ENCODE results near the gene SORBS1.

The SORBS1 gene

GRCh38 chr10:95539560-95540284 lies 21.4 kb downstream of the SORBS1 start:
- Mint-ChIP-seq H3K4me1 (ENCODE audit: low read depth) (no peaks in the 10 kb centered on the region), H3K27ac (no peak overlapping the region), H3K27me3 (no peaks in the 10 kb centered on the region), H3K9me3 (no peaks in the 10 kb centered on the region), H3K36me3 (ENCODE audit: low read depth) (no peaks in the 10 kb centered on the region), H3K4me3 (no peak overlapping the region)
- DNase-seq, result no peak

- H3K9me3 Mint-ChIP-seq, result no peaks in the 10 kb centered on the region
- no peaks in the 10 kb centered on the region for H3K27me3 Mint-ChIP-seq
- no peaks in the 10 kb centered on the region for H3K4me1 Mint-ChIP-seq (ENCODE audit: low read depth)
- H3K36me3 Mint-ChIP-seq (ENCODE audit: low read depth), result no peaks in the 10 kb centered on the region
- no peak overlapping the region for H3K27ac Mint-ChIP-seq
- H3K4me3 Mint-ChIP-seq, result no peak overlapping the region
- DNase-seq, result no peak
These were observed 22.8 kb downstream of the SORBS1 start for GRCh38 chr10:95538412-95538811.

- no peak overlapping the region for H3K27ac Mint-ChIP-seq
- no peaks in the 10 kb centered on the region for H3K4me1 Mint-ChIP-seq (ENCODE audit: low read depth)
- no peaks in the 10 kb centered on the region for H3K9me3 Mint-ChIP-seq
- no peak overlapping the region for H3K4me3 Mint-ChIP-seq
- H3K27me3 Mint-ChIP-seq, result no peaks in the 10 kb centered on the region
- no peaks in the 10 kb centered on the region for H3K36me3 Mint-ChIP-seq (ENCODE audit: low read depth)
- no peak for DNase-seq
These were observed 23.6 kb downstream of the SORBS1 start for GRCh38 chr10:95537542-95537927.

GRCh38 chr10:95536894-95537541 lies 24.2 kb downstream of the SORBS1 start:
- Mint-ChIP-seq H3K36me3 (ENCODE audit: low read depth) (no peaks in the 10 kb centered on the region), H3K9me3 (no peaks in the 10 kb centered on the region), H3K27ac (no peak overlapping the region), H3K27me3 (no peaks in the 10 kb centered on the region), H3K4me1 (ENCODE audit: low read depth) (no peaks in the 10 kb centered on the region), H3K4me3 (no peak overlapping the region)
- DNase-seq, result no peak

GRCh38 chr10:95536017-95536416 lies 25.2 kb downstream of the SORBS1 start:
- H3K4me1 Mint-ChIP-seq (ENCODE audit: low read depth), result no peaks in the 10 kb centered on the region
- H3K9me3 Mint-ChIP-seq, result no peaks in the 10 kb centered on the region
- H3K27ac Mint-ChIP-seq, result no peak overlapping the region
- H3K27me3 Mint-ChIP-seq, result no peaks in the 10 kb centered on the region
- no peaks in the 10 kb centered on the region for H3K36me3 Mint-ChIP-seq (ENCODE audit: low read depth)
- DNase-seq, result no peak
- no peak overlapping the region for H3K4me3 Mint-ChIP-seq

- Mint-ChIP-seq H3K27ac (no peak overlapping the region), H3K36me3 (ENCODE audit: low read depth) (no peaks in the 10 kb centered on the region), H3K9me3 (no peaks in the 10 kb centered on the region), H3K4me3 (no peak overlapping the region), H3K27me3 (peaks cover 2% of the 10 kb centered on the region), H3K4me1 (ENCODE audit: low read depth) (no peaks in the 10 kb centered on the region)
- DNase-seq, result no peak
These were observed 25.6 kb downstream of the SORBS1 start for GRCh38 chr10:95535526-95535925.

GRCh38 chr10:95533590-95533989 lies 27.6 kb downstream of the SORBS1 start:
- Mint-ChIP-seq H3K27ac (no peak overlapping the region), H3K4me1 (ENCODE audit: low read depth) (peaks cover 7% of the 10 kb centered on the region), H3K36me3 (ENCODE audit: low read depth) (no peaks in the 10 kb centered on the region), H3K27me3 (peaks cover 7% of the 10 kb centered on the region), H3K4me3 (no peak overlapping the region), H3K9me3 (no peaks in the 10 kb centered on the region)
- DNase-seq, result no peak

GRCh38 chr10:95532536-95532935 lies 28.6 kb downstream of the SORBS1 start:
- Mint-ChIP-seq H3K4me1 (ENCODE audit: low read depth) (peaks cover 7% of the 10 kb centered on the region), H3K36me3 (ENCODE audit: low read depth) (no peaks in the 10 kb centered on the region)

GRCh38 chr10:95531994-95532399 lies 29.2 kb downstream of the SORBS1 start:
- Mint-ChIP-seq H3K9me3 (no peaks in the 10 kb centered on the region), H3K36me3 (ENCODE audit: low read depth) (no peaks in the 10 kb centered on the region), H3K27me3 (peaks cover 13% of the 10 kb centered on the region), H3K4me1 (ENCODE audit: low read depth) (peaks cover 7% of the 10 kb centered on the region), H3K27ac (no peak overlapping the region), H3K4me3 (no peak overlapping the region)
- DNase-seq, result no peak

More at GRCh38 chr10:95532536-95532935, 28.6 kb downstream of the SORBS1 start:
- H3K4me3 Mint-ChIP-seq, result no peak overlapping the region
- H3K27ac Mint-ChIP-seq, result no peak overlapping the region
- H3K27me3 Mint-ChIP-seq, result peaks cover 10% of the 10 kb centered on the region
- H3K9me3 Mint-ChIP-seq, result no peaks in the 10 kb centered on the region
- DNase-seq, result no peak

GRCh38 chr10:95531058-95531809 lies 29.9 kb downstream of the SORBS1 start:
- no peak overlapping the region for H3K4me3 Mint-ChIP-seq
- peaks cover 7% of the 10 kb centered on the region for H3K4me1 Mint-ChIP-seq (ENCODE audit: low read depth)
- peaks cover 13% of the 10 kb centered on the region for H3K27me3 Mint-ChIP-seq
- no peak overlapping the region for H3K27ac Mint-ChIP-seq
- no peak for DNase-seq
- no peaks in the 10 kb centered on the region for H3K9me3 Mint-ChIP-seq
- no peaks in the 10 kb centered on the region for H3K36me3 Mint-ChIP-seq (ENCODE audit: low read depth)

- H3K4me3 Mint-ChIP-seq, result no peak overlapping the region
- no peaks in the 10 kb centered on the region for H3K9me3 Mint-ChIP-seq
- H3K36me3 Mint-ChIP-seq (ENCODE audit: low read depth), result no peaks in the 10 kb centered on the region
- no peak overlapping the region for H3K27ac Mint-ChIP-seq
- H3K4me1 Mint-ChIP-seq (ENCODE audit: low read depth), result peaks cover 7% of the 10 kb centered on the region
- H3K27me3 Mint-ChIP-seq, result peaks cover 13% of the 10 kb centered on the region
- no peak for DNase-seq
These were observed 30.6 kb downstream of the SORBS1 start for GRCh38 chr10:95530561-95530960.

- Mint-ChIP-seq H3K9me3 (no peaks in the 10 kb centered on the region), H3K4me1 (ENCODE audit: low read depth) (peaks cover 7% of the 10 kb centered on the region), H3K36me3 (ENCODE audit: low read depth) (no peaks in the 10 kb centered on the region), H3K4me3 (no peak overlapping the region), H3K27ac (no peak overlapping the region), H3K27me3 (peaks cover 13% of the 10 kb centered on the region)
- no peak for DNase-seq
These were observed 31.1 kb downstream of the SORBS1 start for GRCh38 chr10:95530029-95530428.

- H3K27me3 Mint-ChIP-seq, result peaks cover 13% of the 10 kb centered on the region
- DNase-seq, result no peak
- no peaks in the 10 kb centered on the region for H3K36me3 Mint-ChIP-seq (ENCODE audit: low read depth)
- H3K4me1 Mint-ChIP-seq (ENCODE audit: low read depth), result peaks cover 7% of the 10 kb centered on the region
- H3K27ac Mint-ChIP-seq, result no peak overlapping the region
- no peaks in the 10 kb centered on the region for H3K9me3 Mint-ChIP-seq
- H3K4me3 Mint-ChIP-seq, result no peak overlapping the region
These were observed 35.1 kb downstream of the SORBS1 start for GRCh38 chr10:95526044-95526443.

- H3K4me3 Mint-ChIP-seq, result no peak overlapping the region
- no peak for DNase-seq
- H3K27me3 Mint-ChIP-seq, result peaks cover 7% of the 10 kb centered on the region
- H3K9me3 Mint-ChIP-seq, result no peaks in the 10 kb centered on the region
- H3K27ac Mint-ChIP-seq, result no peak overlapping the region
- no peaks in the 10 kb centered on the region for H3K36me3 Mint-ChIP-seq (ENCODE audit: low read depth)
- H3K4me1 Mint-ChIP-seq (ENCODE audit: low read depth), result peaks cover 7% of the 10 kb centered on the region
These were observed 36.1 kb downstream of the SORBS1 start for GRCh38 chr10:95525033-95525418.
